SK-N-SH treated with all-trans-retinoic acid at 6 μM for 48 hours (cell line): Measurements from ENCODE around the gene PRKAG2.

Experiments
- ESRRG ChIP-seq: fragments of 250-450 bp; sonication (Bioruptor Pico); IDR thresholded peaks from 2 replicates; pipeline ENCODE4 v1.6.1; 2021; ENCODE audit warnings: mild to moderate bottlenecking
- GLIS3 ChIP-seq: fragments of 250-450 bp; sonication (Bioruptor Pico); IDR thresholded peaks from 2 replicates; pipeline ENCODE4 v1.5.0; 2020; ENCODE audit warnings: mild to moderate bottlenecking, moderate library complexity
- PATZ1 ChIP-seq: fragments of 250-450 bp; sonication (Bioruptor Pico); IDR thresholded peaks from 2 replicates; pipeline ENCODE4 v1.8.0; 2020; ENCODE audit warnings: mild to moderate bottlenecking, moderate library complexity, borderline replicate concordance
- PPARA ChIP-seq: fragments of 250-450 bp; sonication (Bioruptor Pico); IDR thresholded peaks from 2 replicates; pipeline ENCODE4 v1.5.0; 2020; ENCODE audit warnings: mild to moderate bottlenecking, borderline replicate concordance
- SNAI2 ChIP-seq: fragments of 250-450 bp; sonication (Bioruptor Pico); IDR thresholded peaks from 2 replicates; pipeline ENCODE4 v1.5.0; 2020; ENCODE audit warnings: mild to moderate bottlenecking, moderate library complexity
- ZFP30 ChIP-seq: fragments of 450-650 bp; formaldehyde crosslinking; IDR thresholded peaks from 2 replicates; pipeline ENCODE4 v1.5.0; 2022; ENCODE audit warnings: mild to moderate bottlenecking, moderate library complexity
- TF ChIP-seq, protein P1 (sequence below): fragments of 250-450 bp; sonication (Bioruptor Pico); IDR thresholded peaks from 2 replicates; pipeline ENCODE4 v1.5.1; 2021; ENCODE audit warnings: mild to moderate bottlenecking, moderate library complexity
- TF ChIP-seq, protein P2 (sequence below): fragments of 250-450 bp; sonication (Bioruptor Pico); IDR thresholded peaks from 2 replicates; pipeline ENCODE4 v1.8.0; 2021; ENCODE audit warnings: low read depth, mild to moderate bottlenecking, moderate library complexity, borderline replicate concordance

DNA sequence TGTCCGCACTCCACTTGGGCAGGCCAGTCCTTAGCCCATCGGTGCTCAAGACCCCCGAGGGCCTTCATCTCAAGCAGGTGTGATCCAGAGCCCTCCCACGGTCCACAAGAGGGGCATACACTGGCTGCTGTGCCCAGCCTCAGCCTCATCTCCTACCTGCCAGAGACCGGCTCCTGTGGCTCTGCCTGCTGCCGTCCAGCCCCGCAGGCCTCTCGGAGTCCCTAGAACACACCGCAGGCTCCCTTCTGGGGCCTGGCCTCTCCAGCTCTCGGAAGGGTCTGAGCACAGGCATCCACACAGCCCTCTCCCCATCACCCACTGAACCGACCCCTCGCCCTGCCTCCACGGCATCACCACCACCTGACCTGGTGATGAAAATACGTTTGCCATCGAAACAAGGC, 147.4 kb downstream of the PRKAG2 start:
- TF ChIP-seq, protein P1, sequence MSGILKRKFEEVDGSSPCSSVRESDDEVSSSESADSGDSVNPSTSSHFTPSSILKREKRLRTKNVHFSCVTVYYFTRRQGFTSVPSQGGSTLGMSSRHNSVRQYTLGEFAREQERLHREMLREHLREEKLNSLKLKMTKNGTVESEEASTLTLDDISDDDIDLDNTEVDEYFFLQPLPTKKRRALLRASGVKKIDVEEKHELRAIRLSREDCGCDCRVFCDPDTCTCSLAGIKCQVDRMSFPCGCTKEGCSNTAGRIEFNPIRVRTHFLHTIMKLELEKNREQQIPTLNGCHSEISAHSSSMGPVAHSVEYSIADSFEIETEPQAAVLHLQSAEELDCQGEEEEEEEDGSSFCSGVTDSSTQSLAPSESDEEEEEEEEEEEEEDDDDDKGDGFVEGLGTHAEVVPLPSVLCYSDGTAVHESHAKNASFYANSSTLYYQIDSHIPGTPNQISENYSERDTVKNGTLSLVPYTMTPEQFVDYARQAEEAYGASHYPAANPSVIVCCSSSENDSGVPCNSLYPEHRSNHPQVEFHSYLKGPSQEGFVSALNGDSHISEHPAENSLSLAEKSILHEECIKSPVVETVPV: no peak
- no peak for TF ChIP-seq GLIS3 (CRISPR knock-in tag)
- TF ChIP-seq ZFP30 (CRISPR knock-in tag): no peak
- TF ChIP-seq, protein P2, sequence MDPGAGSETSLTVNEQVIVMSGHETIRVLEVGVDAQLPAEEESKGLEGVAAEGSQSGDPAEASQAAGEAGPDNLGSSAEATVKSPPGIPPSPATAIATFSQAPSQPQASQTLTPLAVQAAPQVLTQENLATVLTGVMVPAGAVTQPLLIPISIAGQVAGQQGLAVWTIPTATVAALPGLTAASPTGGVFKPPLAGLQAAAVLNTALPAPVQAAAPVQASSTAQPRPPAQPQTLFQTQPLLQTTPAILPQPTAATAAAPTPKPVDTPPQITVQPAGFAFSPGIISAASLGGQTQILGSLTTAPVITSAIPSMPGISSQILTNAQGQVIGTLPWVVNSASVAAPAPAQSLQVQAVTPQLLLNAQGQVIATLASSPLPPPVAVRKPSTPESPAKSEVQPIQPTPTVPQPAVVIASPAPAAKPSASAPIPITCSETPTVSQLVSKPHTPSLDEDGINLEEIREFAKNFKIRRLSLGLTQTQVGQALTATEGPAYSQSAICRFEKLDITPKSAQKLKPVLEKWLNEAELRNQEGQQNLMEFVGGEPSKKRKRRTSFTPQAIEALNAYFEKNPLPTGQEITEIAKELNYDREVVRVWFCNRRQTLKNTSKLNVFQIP (CRISPR knock-in tag): no peak
- TF ChIP-seq ESRRG (CRISPR knock-in tag): no peak
- no peak for TF ChIP-seq PATZ1 (CRISPR knock-in tag)
- no peak for TF ChIP-seq PPARA (CRISPR knock-in tag)
- no peak for TF ChIP-seq SNAI2 (CRISPR knock-in tag)
